Effector memory CD4-positive, alpha-beta T cell (primary cell): ENCODE data around the gene SLC9A3.

Experiments
- DNase-seq, 3 donors: peaks; one replicate each; pipeline ENCODE4 v3.0.0-alpha.2; 2020
- H3K27ac ChIP-seq: 2 replicates; pipeline ENCODE4 v1.7.0; 2013; ENCODE audit warnings: mild to moderate bottlenecking, low read length, moderate library complexity; ENCODE audit not compliant: insufficient read depth, poor library complexity, severe bottlenecking
- H3K27me3 ChIP-seq: replicated peaks from 2 replicates; pipeline ENCODE4 v1.7.0; 2013; ENCODE audit warnings: mild to moderate bottlenecking, low read length; ENCODE audit not compliant: insufficient read depth, control insufficient read depth, poor library complexity, severe bottlenecking
- H3K36me3 ChIP-seq: 2 replicates; pipeline ENCODE4 v1.7.0; 2013; ENCODE audit warnings: mild to moderate bottlenecking, low read length, moderate library complexity; ENCODE audit not compliant: control insufficient read depth, insufficient read depth
- H3K4me1 ChIP-seq: 2 replicates; pipeline ENCODE4 v1.7.0; 2013; ENCODE audit warnings: low read length, mild to moderate bottlenecking; ENCODE audit not compliant: control insufficient read depth, insufficient read depth, poor library complexity, severe bottlenecking
- H3K4me3 ChIP-seq: 2 replicates; pipeline ENCODE4 v1.7.0; 2013; ENCODE audit warnings: low read length, low read depth, mild to moderate bottlenecking; ENCODE audit not compliant: insufficient read depth, poor library complexity, severe bottlenecking
- H3K9me3 ChIP-seq: 2 replicates; pipeline ENCODE4 v1.7.0; 2013; ENCODE audit warnings: mild to moderate bottlenecking, low read length, moderate library complexity; ENCODE audit not compliant: control insufficient read depth

Gene SLC9A3

GRCh38 chr5:533243-533954, 9.2 kb upstream of the SLC9A3 start:
- Histone ChIP-seq H3K9me3 (no peaks in the 10 kb centered on the region), H3K36me3 (no peaks in the 10 kb centered on the region), H3K27ac (no peak overlapping the region), H3K4me1 (peaks cover 6% of the 10 kb centered on the region), H3K27me3 (peaks cover 5% of the 10 kb centered on the region), H3K4me3 (no peak overlapping the region)
- no peak for DNase-seq

GRCh38 chr5:532521-533242, 8.4 kb upstream of the SLC9A3 start:
- no peak overlapping the region for H3K4me3 ChIP-seq
- H3K9me3 ChIP-seq: no peaks in the 10 kb centered on the region
- DNase-seq: no peak
- H3K4me1 ChIP-seq: peaks cover 9% of the 10 kb centered on the region
- no peak overlapping the region for H3K27ac ChIP-seq
- H3K36me3 ChIP-seq: no peaks in the 10 kb centered on the region
- peaks cover 8% of the 10 kb centered on the region for H3K27me3 ChIP-seq

GRCh38 chr5:531749-532315, 7.6 kb upstream of the SLC9A3 start:
- Histone ChIP-seq H3K4me1 (peaks cover 17% of the 10 kb centered on the region), H3K36me3 (no peaks in the 10 kb centered on the region), H3K9me3 (no peaks in the 10 kb centered on the region), H3K27ac (no peak overlapping the region), H3K27me3 (peaks cover 15% of the 10 kb centered on the region), H3K4me3 (no peak overlapping the region)
- no peak for DNase-seq

- Histone ChIP-seq H3K27ac (no peak overlapping the region), H3K4me3 (no peak overlapping the region), H3K4me1 (peaks cover 20% of the 10 kb centered on the region), H3K27me3 (peaks cover 21% of the 10 kb centered on the region), H3K36me3 (no peaks in the 10 kb centered on the region), H3K9me3 (no peaks in the 10 kb centered on the region)
- no peak for DNase-seq
These were observed 7.0 kb upstream of the SLC9A3 start for GRCh38 chr5:531101-531748.

- DNase-seq: no peak
- H3K36me3 ChIP-seq: no peaks in the 10 kb centered on the region
- peaks cover 25% of the 10 kb centered on the region for H3K27me3 ChIP-seq
- peaks cover 20% of the 10 kb centered on the region for H3K4me1 ChIP-seq
- H3K4me3 ChIP-seq: no peak overlapping the region
- no peak overlapping the region for H3K27ac ChIP-seq
- no peaks in the 10 kb centered on the region for H3K9me3 ChIP-seq
These were observed 6.0 kb upstream of the SLC9A3 start for GRCh38 chr5:530001-530955.

- no peaks in the 10 kb centered on the region for H3K9me3 ChIP-seq
- H3K27me3 ChIP-seq: peaks cover 25% of the 10 kb centered on the region
- no peak for DNase-seq
- no peak overlapping the region for H3K27ac ChIP-seq
- H3K4me3 ChIP-seq: no peak overlapping the region
- H3K36me3 ChIP-seq: no peaks in the 10 kb centered on the region
- peaks cover 20% of the 10 kb centered on the region for H3K4me1 ChIP-seq
These were observed 4.6 kb upstream of the SLC9A3 start for GRCh38 chr5:528629-529511.

GRCh38 chr5:527646-528628, 3.7 kb upstream of the SLC9A3 start:
- no peaks in the 10 kb centered on the region for H3K9me3 ChIP-seq
- DNase-seq: no peak
- no peak overlapping the region for H3K4me3 ChIP-seq
- H3K4me1 ChIP-seq: peaks cover 21% of the 10 kb centered on the region
- no peaks in the 10 kb centered on the region for H3K36me3 ChIP-seq
- no peak overlapping the region for H3K27ac ChIP-seq
- H3K27me3 ChIP-seq: peaks cover 30% of the 10 kb centered on the region

- H3K27me3 ChIP-seq: peaks cover 33% of the 10 kb centered on the region
- no peaks in the 10 kb centered on the region for H3K9me3 ChIP-seq
- H3K27ac ChIP-seq: no peak overlapping the region
- no peak for DNase-seq
- H3K4me1 ChIP-seq: peaks cover 23% of the 10 kb centered on the region
- no peak overlapping the region for H3K4me3 ChIP-seq
- no peaks in the 10 kb centered on the region for H3K36me3 ChIP-seq
These were observed 2.3 kb upstream of the SLC9A3 start for GRCh38 chr5:526456-527088.
